ENCODE results near the gene MACO1. TPM values are rescaled to one million over a fixed set of nuclear protein-coding genes. Genes with fewer than 3 reads are reported as not detected.

The MACO1 gene
- total and polyA plus RNA-seq, 2 of the 8 experiments (the other 6 are each of a cell fraction or from before 2014, with no cell fraction given) = 3.5 to 15.1 TPM

- H3K27ac ChIP-seq (ENCODE audit: low read depth, low read length) = no peak overlapping the region
- CTCF ChIA-PET (ENCODE audit: partially characterized antibody) = interaction anchor here (0.8 to 10.8 kb wide), 7 partner anchors 11 to 46 kb away, joined by 3 to 93 read pairs (median 3); no protein-coding TSS in a partner anchor
- no peaks in the 10 kb centered on the region for H3K79me1 ChIP-seq (ENCODE audit: low read depth, low read length)
- H3K4me3 ChIP-seq (ENCODE audit: extremely low read depth in 1 of 4, insufficient read depth in 2 of 4, low read depth in 3 of 4, low read length in 4 of 4) = no peak overlapping the region
- no peak overlapping the region for H2AK5ac ChIP-seq (ENCODE audit: low read depth, low read length)
- peaks cover 0 to 2% of the 10 kb centered on the region in 2 experiments for H4K20me1 ChIP-seq (replicated peaks in 1 of 2; ENCODE audit: control insufficient read depth in 1 of 2, insufficient read depth in 2 of 2, low read length in 2 of 2)
- H3K4me2 ChIP-seq (ENCODE audit: insufficient read depth in 1 of 2, low read depth in 2 of 2, low read length in 2 of 2) = no peak overlapping the region
- POLR2A ChIA-PET (ENCODE audit: partially characterized antibody) = interaction anchor here (2.6 kb wide), 1 partner anchor 14 kb away, joined by 8 read pairs; no protein-coding TSS in a partner anchor
- H3K14ac ChIP-seq (ENCODE audit: insufficient read length) = no peak overlapping the region
- FAIRE-seq = no peak
- H2BK5ac ChIP-seq (ENCODE audit: low read depth, low read length) = no peak overlapping the region
- no peak overlapping the region for H2BK12ac ChIP-seq (ENCODE audit: low read depth, low read length)
- 63% methylated on average over 8 of the region's 8 CpGs; no CpG with 5 or more reads in 1 of the 2 experiments for WGBS, 2 experiments (ENCODE audit: extremely low coverage in 1 of 2, insufficient coverage in 1 of 2, insufficient read length in 1 of 2, insufficient replicate concordance in 2 of 2, low coverage in 1 of 2, low lambda C conversion rate in 2 of 2, missing lambda C conversion rate in 1 of 2)
- TF ChIP-seq HDAC6 (IDR thresholded peaks at IDR 0.05; ENCODE audit: low read depth, low read length) = no peak
- TF ChIP-seq POLR2A (IDR thresholded peaks at IDR 0.05; ENCODE audit: control extremely low read depth in 1 of 2, low read depth in 2 of 2, low read length in 2 of 2) = no peak
- TF ChIP-seq SIN3A (conservative IDR thresholded peaks at IDR 0.05 in 1 of 2, IDR thresholded peaks at IDR 0.05 in 1 of 2; ENCODE audit: low read depth in 1 of 2, low read length in 2 of 2) = no peak
- TF ChIP-seq SP1 (IDR thresholded peaks at IDR 0.05; ENCODE audit: low read depth, low read length) = no peak
- TF ChIP-seq NRF1 (IDR thresholded peaks at IDR 0.05; ENCODE audit: low read depth, low read length) = no peak
- H3K9me3 ChIP-seq (ENCODE audit: insufficient read depth in 2 of 2, low read depth in 1 of 2, low read length in 1 of 2) = no peaks in the 10 kb centered on the region
- H2BK120ac ChIP-seq (replicated peaks; ENCODE audit: low read depth, low read length) = no peak overlapping the region
- no peaks in the 10 kb centered on the region for H3K23me2 ChIP-seq (ENCODE audit: low read depth, low read length)
- no peak overlapping the region for H3K56ac ChIP-seq (replicated peaks; ENCODE audit: insufficient read length, low read depth, low read length)
- H3K23ac ChIP-seq (ENCODE audit: insufficient read length) = no peak overlapping the region
- H4K91ac ChIP-seq (replicated peaks; ENCODE audit: insufficient read length, low read length) = no peak overlapping the region
- DNase-seq (ENCODE audit: low read depth in 1 of 2, low spot score in 2 of 2) = no peak
- no peaks in the 10 kb centered on the region for H3K79me2 ChIP-seq (ENCODE audit: control insufficient read depth in 1 of 2, insufficient read depth in 2 of 2, low read length in 2 of 2)
- no peak overlapping the region for H3K18ac ChIP-seq (ENCODE audit: extremely low read depth, low read length)
- H3K9ac ChIP-seq (replicated peaks in 1 of 4; ENCODE audit: extremely low read depth in 1 of 4, low read depth in 3 of 4, low read length in 3 of 4) = no peak overlapping the region
- peaks cover 0 to 3% (median 1%) of the 10 kb centered on the region in 4 experiments; a peak in 3 of 7 replicates for H3K4me1 ChIP-seq (replicated peaks in 1 of 4; ENCODE audit: control insufficient read depth in 3 of 4, insufficient read depth in 4 of 4, low read length in 3 of 4)
- no peak overlapping the region for H3K4ac ChIP-seq (replicated peaks; ENCODE audit: insufficient read length, low read depth, low read length)
- H2BK15ac ChIP-seq (ENCODE audit: low read length) = no peak overlapping the region
- peaks cover 0 to 18% (median 1%) of the 10 kb centered on the region in 4 experiments; a peak in 3 of 8 replicates for H3K36me3 ChIP-seq (ENCODE audit: control insufficient read depth in 2 of 4, insufficient read depth in 4 of 4, low read length in 3 of 4)
- no peaks in the 10 kb centered on the region for H3K27me3 ChIP-seq (replicated peaks in 1 of 4; ENCODE audit: control insufficient read depth in 3 of 4, extremely low read depth in 1 of 4, insufficient read depth in 3 of 4, low read length in 3 of 4)
- H2BK20ac ChIP-seq (ENCODE audit: low read length) = no peak overlapping the region
- no peak overlapping the region for H2AFZ ChIP-seq (ENCODE audit: low read length)
- no peak overlapping the region for H4K8ac ChIP-seq (ENCODE audit: extremely low read depth, insufficient read depth, low read length)
- no peak overlapping the region for H4K5ac ChIP-seq (ENCODE audit: insufficient read length, low read depth, low read length)
Observed at GRCh38 chr1:25492323-25492722, 61.6 kb downstream of the MACO1 start.
